ENCODE measurements around the gene PNMA8B.

GRCh38 chr19:46481223-46481848 lies 14.3 kb downstream of the PNMA8B start:
- no peak for TF ChIP-seq CTCF (conservative IDR thresholded peaks at IDR 0.05)
- no peak for TF ChIP-seq ZFX (IDR thresholded peaks at IDR 0.05)

Measured in C4-2B (cell line).